Stimulated activated naive B cell treated with anti-CD40 and anti-IgM and Interleukin-4, amounts not matched to agents 10 μg/mL and 1 μg/mL and 100 μg/mL, for 72 hours (primary cell): Measurements from ENCODE around the gene DCAF7.
A peak's percentile ranks its signal among the peaks of the same experiment; 100 is the strongest.

Source experiments
- ATAC-seq, 2 donors: fragments of 150-1000 bp; cut with Tn5 transposase; replicated peaks; 2 replicates each; pipeline ENCODE4 v1.10.0; 2021; ENCODE audit warnings: moderate library complexity in 1 of 2
- DNase-seq: peaks from one replicate; pipeline ENCODE4 v3.0.0; 2021
- H3K27ac Mint-ChIP-seq: one replicate; pipeline ENCODE4 v1.8.0; 2022; ENCODE audit warnings: mild to moderate bottlenecking, mixed read lengths
- H3K27me3 Mint-ChIP-seq, 2 donors: one replicate each; pipeline ENCODE4 v1.8.0; 2022; ENCODE audit warnings: mixed read lengths in 2 of 2
- H3K36me3 Mint-ChIP-seq, 2 donors: one replicate each; pipeline ENCODE4 v1.8.0; 2022; ENCODE audit warnings: mixed read lengths in 2 of 2, mild to moderate bottlenecking in 1 of 2
- H3K4me1 Mint-ChIP-seq, 2 donors: one replicate each; pipeline ENCODE4 v1.8.0; 2022; ENCODE audit warnings: mixed read lengths in 2 of 2, mild to moderate bottlenecking in 1 of 2
- H3K4me3 Mint-ChIP-seq, 2 donors: one replicate each; pipeline ENCODE4 v1.8.0; 2022; ENCODE audit warnings: mild to moderate bottlenecking in 2 of 2, mixed read lengths in 2 of 2, moderate library complexity in 1 of 2
- H3K9me3 Mint-ChIP-seq, 2 donors: one replicate each; pipeline ENCODE4 v1.8.0; 2022; ENCODE audit warnings: mixed read lengths in 2 of 2, mild to moderate bottlenecking in 1 of 2

The DCAF7 gene

DNA sequence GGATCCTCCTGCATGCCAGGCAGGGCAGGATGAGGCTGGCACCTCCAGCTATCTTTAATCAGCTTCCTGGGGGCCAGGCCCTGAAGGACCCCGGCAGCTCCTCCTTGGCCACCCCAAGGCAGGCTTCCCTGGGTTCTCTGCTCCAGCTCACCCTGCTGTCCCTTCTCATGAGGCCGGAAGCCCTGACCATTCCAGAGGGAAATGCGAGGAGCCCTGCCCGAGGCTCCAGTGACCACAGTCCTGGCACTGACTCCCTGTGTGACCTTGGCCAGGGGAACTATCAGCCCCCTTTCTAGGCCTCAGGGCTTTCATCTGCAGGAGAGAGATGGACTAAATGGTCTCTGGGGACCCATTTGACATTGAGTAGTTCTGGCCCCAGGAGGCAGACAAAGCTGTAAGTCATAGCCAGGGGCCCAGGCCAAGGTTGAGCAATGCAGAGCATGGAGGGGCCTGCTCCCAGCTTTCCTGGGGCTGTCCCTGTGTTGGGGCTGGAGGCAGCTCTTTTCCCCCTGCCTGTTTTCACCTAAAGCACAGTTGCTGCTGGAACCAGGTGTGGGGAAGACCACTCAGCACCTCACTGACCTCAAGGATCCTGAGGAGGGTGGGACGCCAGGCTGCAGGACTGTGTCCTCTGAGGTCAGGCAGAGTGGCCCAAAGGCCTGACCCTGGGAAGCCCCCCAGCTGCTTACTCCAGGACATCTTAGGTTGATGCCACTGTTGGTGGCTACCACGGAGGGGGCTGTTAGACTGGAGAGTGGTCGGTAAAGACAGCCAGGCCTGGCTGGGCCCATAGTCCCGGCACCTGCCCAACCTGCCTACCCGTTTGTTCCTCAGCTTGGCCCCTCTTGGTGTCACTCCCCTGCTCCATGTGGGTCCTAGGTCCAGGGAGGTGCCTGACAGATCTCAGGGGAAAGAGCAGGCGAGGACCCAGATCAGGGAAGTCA is 19.0 kb upstream of the DCAF7 start:
- Mint-ChIP-seq H3K27me3 (peaks cover 26 to 40% of the 10 kb centered on the region in 2 donors), H3K4me3 (no peak overlapping the region), H3K27ac (no peak overlapping the region), H3K36me3 (no peaks in the 10 kb centered on the region), H3K4me1 (no peaks in the 10 kb centered on the region), H3K9me3 (no peaks in the 10 kb centered on the region)
- no peak for DNase-seq
- ATAC-seq, result no peak

- no peak for ATAC-seq
- H3K27ac Mint-ChIP-seq, result no peak overlapping the region
Measured at GRCh38 chr17:63533433-63534077, 16.7 kb upstream of the DCAF7 start.

GRCh38 chr17:63534078-63534570 is 16.2 kb upstream of the DCAF7 start:
- Mint-ChIP-seq H3K4me3 (no peak overlapping the region), H3K27me3 (peaks cover 38 to 44% of the 10 kb centered on the region in 2 donors), H3K27ac (no peak overlapping the region), H3K36me3 (no peaks in the 10 kb centered on the region), H3K4me1 (peaks cover 2 to 9% of the 10 kb centered on the region in 2 donors), H3K9me3 (no peaks in the 10 kb centered on the region)
- no peak for ATAC-seq
- DNase-seq, result no peak

More at GRCh38 chr17:63533433-63534077, 16.7 kb upstream of the DCAF7 start:
- Mint-ChIP-seq H3K27me3 (peaks cover 32 to 38% of the 10 kb centered on the region in 2 donors), H3K36me3 (no peaks in the 10 kb centered on the region), H3K4me3 (no peak overlapping the region), H3K4me1 (peaks cover 2 to 8% of the 10 kb centered on the region in 2 donors), H3K9me3 (no peaks in the 10 kb centered on the region)
- no peak for DNase-seq

DNA sequence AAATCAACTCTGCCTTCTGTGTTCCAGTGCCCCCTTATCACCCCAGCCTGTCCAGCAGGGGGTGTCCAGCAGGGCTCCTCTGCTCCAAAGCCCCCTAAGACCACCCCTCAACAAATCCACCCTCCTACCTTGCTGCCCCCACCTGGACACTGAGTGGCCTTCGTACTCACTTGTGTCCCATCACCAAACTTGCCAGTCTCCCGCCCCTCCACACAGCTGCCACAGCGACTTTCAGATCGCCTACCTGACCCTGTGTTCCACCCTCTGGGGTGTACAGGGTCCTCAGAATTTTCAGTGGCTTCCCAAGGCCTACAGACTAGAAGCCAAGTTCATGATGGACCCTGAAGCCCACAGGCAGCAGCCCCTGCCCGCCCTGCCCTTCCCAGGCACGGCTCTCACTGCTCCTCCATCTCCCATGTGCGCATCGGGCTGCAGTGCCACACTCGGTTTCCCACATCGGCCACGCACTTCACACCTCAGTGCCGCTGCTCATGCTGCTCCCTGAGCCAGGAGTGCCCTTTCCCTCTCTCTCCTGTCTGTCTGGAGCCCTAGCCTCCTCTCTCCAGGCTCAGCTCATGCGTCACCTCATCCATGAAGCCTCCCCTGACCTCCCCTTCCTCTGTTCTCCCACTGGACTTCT is 15.3 kb upstream of the DCAF7 start:
- no peak overlapping the region for H3K4me3 Mint-ChIP-seq
- no peak for ATAC-seq
- no peak for DNase-seq
- H3K9me3 Mint-ChIP-seq, result no peaks in the 10 kb centered on the region
- H3K27ac Mint-ChIP-seq, result no peak overlapping the region
- no peaks in the 10 kb centered on the region for H3K36me3 Mint-ChIP-seq
- peaks cover 46 to 52% of the 10 kb centered on the region in 2 donors for H3K27me3 Mint-ChIP-seq
- peaks cover 2 to 9% of the 10 kb centered on the region in 2 donors for H3K4me1 Mint-ChIP-seq

DNA sequence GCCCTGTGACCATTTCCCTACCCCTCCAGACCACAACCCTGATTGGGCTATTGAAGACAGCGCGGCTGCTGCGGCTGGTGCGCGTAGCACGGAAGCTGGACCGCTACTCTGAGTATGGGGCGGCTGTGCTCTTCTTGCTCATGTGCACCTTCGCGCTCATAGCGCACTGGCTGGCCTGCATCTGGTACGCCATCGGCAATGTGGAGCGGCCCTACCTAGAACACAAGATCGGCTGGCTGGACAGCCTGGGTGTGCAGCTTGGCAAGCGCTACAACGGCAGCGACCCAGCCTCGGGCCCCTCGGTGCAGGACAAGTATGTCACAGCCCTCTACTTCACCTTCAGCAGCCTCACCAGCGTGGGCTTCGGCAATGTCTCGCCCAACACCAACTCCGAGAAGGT is 14.6 kb upstream of the DCAF7 start:
- no peak for DNase-seq
- Mint-ChIP-seq H3K9me3 (no peaks in the 10 kb centered on the region), H3K27me3 (peaks cover 49 to 53% of the 10 kb centered on the region in 2 donors)

DNA sequence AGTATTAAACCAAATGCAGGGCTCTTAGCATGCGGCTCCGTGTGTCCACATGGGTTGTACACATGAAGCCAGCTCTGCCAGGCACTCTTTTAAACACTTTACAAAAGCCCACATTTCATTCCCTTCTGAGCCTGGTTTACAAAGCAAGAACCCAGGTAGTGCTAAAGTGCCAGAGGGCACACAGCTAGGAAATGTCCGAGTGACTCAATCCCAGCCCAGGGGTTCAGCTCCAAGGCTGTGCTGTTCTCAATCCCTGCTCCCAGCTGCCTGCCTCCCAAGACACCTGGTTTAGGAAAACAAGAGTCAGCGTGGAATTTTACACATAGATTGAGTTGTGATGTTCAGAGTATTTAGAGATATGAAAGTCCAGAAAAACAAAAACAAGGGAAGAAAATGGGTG is 13.3 kb upstream of the DCAF7 start:
- Mint-ChIP-seq H3K9me3 (no peaks in the 10 kb centered on the region), H3K27ac (no peak overlapping the region), H3K4me3 (no peak overlapping the region), H3K36me3 (no peaks in the 10 kb centered on the region), H3K4me1 (peaks cover 2 to 9% of the 10 kb centered on the region in 2 donors), H3K27me3 (peaks cover 53% of the 10 kb centered on the region in 2 donors)
- ATAC-seq (no peak), DNase-seq (no peak)

More for the DNA sequence above, 14.6 kb upstream of the DCAF7 start:
- no peak for ATAC-seq
- no peak overlapping the region for H3K4me3 Mint-ChIP-seq
- H3K4me1 Mint-ChIP-seq, result peaks cover 2 to 9% of the 10 kb centered on the region in 2 donors
- no peaks in the 10 kb centered on the region for H3K36me3 Mint-ChIP-seq
- H3K27ac Mint-ChIP-seq, result no peak overlapping the region

DNA sequence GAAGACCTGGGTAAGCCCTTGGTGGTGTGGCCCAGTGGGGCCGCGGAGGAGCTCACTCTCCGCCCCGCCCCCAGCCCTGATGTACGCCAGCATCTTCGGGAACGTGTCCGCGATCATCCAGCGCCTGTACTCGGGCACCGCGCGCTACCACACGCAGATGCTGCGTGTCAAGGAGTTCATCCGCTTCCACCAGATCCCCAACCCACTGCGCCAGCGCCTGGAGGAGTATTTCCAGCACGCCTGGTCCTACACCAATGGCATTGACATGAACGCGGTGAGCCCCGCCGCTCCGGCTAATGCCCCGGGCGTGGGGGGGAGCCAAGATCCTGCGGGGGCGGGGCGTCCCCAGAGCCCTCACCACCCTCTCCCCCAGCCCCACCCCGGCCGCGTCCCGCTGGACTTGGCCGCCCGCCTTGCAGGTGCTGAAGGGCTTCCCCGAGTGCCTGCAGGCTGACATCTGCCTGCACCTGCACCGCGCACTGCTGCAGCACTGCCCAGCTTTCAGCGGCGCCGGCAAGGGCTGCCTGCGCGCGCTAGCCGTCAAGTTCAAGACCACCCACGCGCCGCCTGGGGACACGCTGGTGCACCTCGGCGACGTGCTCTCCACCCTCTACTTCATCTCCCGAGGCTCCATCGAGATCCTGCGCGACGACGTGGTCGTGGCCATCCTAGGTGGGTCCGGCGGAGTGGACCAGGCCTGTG is 12.1 kb upstream of the DCAF7 start:
- H3K4me3 Mint-ChIP-seq, result peak overlapping the region; percentile 67 to 71
- DNase-seq, result peak; percentile 8

DNA sequence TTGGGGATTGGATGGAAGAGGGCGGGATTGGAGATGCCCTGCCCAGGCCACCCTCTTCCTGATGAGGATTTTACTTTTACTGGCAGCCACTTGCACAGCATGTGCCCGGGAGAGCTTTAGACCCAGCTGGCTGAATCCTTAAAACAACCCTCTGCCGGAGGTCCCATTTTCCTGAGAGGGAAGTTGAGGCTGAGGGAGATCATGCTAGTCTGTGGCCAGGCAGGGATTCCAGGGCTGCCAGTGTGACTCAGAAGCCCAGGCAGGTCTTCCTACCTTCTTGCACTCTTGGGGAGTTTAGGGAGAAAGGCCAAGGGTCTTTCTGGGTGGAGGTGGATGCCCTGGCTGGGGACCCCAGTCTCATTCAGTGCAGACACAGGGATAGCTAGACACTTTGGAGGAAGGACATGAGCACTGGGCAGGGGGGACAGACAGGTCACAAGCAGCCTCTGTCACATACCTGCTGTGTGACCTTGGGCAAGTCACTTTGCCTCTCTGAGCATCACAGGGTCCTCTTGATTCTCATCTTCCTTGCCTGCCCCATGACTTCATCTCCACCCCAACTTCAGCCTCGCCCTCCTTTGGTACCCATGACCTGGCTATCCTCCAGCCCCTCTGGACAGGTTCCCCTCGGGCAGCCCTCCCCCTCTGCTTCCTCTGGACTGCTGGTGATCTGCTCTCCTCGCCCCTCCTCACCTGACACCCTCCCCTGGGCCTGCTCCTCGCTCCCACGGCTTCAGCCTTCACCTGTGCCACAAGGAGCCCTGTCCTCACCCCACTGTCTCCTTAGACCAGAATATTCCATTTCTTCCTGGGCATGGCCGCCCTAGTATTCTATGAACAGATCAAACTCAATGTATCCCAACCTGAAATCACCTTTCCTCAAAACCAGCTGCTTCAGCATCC is 11.3 kb upstream of the DCAF7 start:
- Mint-ChIP-seq H3K4me1 (peaks cover 2 to 9% of the 10 kb centered on the region in 2 donors), H3K9me3 (no peaks in the 10 kb centered on the region), H3K4me3 (peak overlapping the region; percentile 67 to 71), H3K27ac (peak overlapping the region; percentile 22), H3K36me3 (no peaks in the 10 kb centered on the region), H3K27me3 (peaks cover 47 to 51% of the 10 kb centered on the region in 2 donors)
- ATAC-seq (no peak), DNase-seq (no peak)

More for the DNA sequence above, 12.1 kb upstream of the DCAF7 start:
- no peaks in the 10 kb centered on the region for H3K9me3 Mint-ChIP-seq
- H3K27ac Mint-ChIP-seq, result peak overlapping the region; percentile 22
- peaks cover 2 to 9% of the 10 kb centered on the region in 2 donors for H3K4me1 Mint-ChIP-seq
- peaks cover 53% of the 10 kb centered on the region in 2 donors for H3K27me3 Mint-ChIP-seq
- peak; percentile 74 to 77 for ATAC-seq
- no peaks in the 10 kb centered on the region for H3K36me3 Mint-ChIP-seq

GRCh38 chr17:63540590-63540989 is 9.7 kb upstream of the DCAF7 start:
- Mint-ChIP-seq H3K27me3 (peaks cover 31 to 37% of the 10 kb centered on the region in 2 donors), H3K4me3 (no peak overlapping the region), H3K27ac (no peak overlapping the region), H3K9me3 (no peaks in the 10 kb centered on the region), H3K4me1 (peaks cover 2 to 9% of the 10 kb centered on the region in 2 donors), H3K36me3 (no peaks in the 10 kb centered on the region)
- DNase-seq, result no peak
- no peak for ATAC-seq

DNA sequence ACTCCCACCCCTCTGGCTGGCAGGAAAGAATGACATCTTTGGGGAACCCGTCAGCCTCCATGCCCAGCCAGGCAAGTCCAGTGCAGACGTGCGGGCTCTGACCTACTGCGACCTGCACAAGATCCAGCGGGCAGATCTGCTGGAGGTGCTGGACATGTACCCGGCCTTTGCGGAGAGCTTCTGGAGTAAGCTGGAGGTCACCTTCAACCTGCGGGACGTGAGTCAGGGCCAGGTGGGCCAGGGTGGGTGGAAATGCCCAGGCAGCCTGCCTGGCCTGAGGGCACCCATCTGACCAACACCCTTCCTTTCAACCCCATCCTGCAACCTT is 8.1 kb upstream of the DCAF7 start:
- no peaks in the 10 kb centered on the region for H3K9me3 Mint-ChIP-seq
- peaks cover 2 to 9% of the 10 kb centered on the region in 2 donors for H3K4me1 Mint-ChIP-seq
- DNase-seq (no peak), ATAC-seq (no peak)
- no peak overlapping the region for H3K4me3 Mint-ChIP-seq
- peaks cover 28 to 31% of the 10 kb centered on the region in 2 donors for H3K27me3 Mint-ChIP-seq
- H3K36me3 Mint-ChIP-seq, result no peaks in the 10 kb centered on the region
- no peak overlapping the region for H3K27ac Mint-ChIP-seq

DNA sequence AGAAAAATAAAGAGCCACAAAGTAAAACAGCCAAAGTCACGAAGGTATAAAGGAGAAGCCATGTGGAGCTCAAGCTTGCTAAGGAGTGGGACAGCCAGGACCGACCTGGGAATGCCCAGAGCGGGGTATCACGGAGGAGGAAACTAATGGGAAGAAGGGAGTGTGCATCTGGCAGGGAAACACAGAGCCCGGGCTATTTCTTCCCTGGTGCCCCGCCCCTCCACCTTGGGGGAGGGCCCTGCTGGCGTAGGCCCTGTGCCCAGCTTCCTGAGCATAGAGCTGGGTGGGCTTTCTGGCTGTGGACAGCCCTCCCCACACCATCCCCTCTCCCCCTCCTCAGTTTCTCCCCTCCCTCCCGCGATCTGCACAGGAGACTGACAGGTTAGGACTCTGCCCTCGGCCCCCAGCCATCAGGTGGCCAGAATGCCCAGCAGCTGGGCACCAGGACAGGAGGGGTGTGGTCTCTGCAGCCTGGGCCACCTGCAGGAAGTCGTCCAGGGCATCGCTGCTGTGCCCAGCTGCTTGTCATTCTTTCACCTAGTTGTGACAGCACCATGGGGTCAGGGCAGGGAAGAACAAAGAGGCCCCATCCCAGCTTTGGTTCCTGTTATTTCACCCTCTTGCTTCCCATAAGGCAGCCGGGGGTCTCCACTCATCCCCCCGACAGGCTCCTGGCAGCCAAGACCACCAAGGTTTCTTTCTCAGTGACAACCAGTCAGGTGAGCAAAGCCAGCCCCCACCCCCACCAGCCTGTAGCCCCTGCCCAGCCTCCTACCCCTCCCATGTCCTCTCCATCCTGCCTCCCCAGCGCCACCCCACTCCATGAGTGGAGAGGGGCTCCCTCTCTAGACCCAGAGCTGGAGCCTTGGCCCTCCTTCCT is 7.1 kb upstream of the DCAF7 start:
- no peak overlapping the region for H3K27ac Mint-ChIP-seq
- H3K4me1 Mint-ChIP-seq, result peaks cover 2 to 6% of the 10 kb centered on the region in 2 donors
- H3K36me3 Mint-ChIP-seq, result no peaks in the 10 kb centered on the region
- H3K9me3 Mint-ChIP-seq, result no peaks in the 10 kb centered on the region
- no peak for DNase-seq
- no peak for ATAC-seq
- peaks cover 19 to 24% of the 10 kb centered on the region in 2 donors for H3K27me3 Mint-ChIP-seq
- no peak overlapping the region for H3K4me3 Mint-ChIP-seq

- Mint-ChIP-seq H3K9me3 (no peaks in the 10 kb centered on the region), H3K36me3 (no peaks in the 10 kb centered on the region), H3K27me3 (peaks cover 11 to 17% of the 10 kb centered on the region in 2 donors), H3K4me1 (no peaks in the 10 kb centered on the region), H3K27ac (no peak overlapping the region), H3K4me3 (no peak overlapping the region)
- no peak for DNase-seq
- ATAC-seq, result no peak
Measured at GRCh38 chr17:63543822-63544420, 6.4 kb upstream of the DCAF7 start.
